ENCODE data around the gene SARNP.
"Not testable (repeated sequence)": the region's sequence is repeated elsewhere in the genome, so short reads cannot be mapped to it uniquely, and the experiment has no call there.

Gene SARNP

DNA sequence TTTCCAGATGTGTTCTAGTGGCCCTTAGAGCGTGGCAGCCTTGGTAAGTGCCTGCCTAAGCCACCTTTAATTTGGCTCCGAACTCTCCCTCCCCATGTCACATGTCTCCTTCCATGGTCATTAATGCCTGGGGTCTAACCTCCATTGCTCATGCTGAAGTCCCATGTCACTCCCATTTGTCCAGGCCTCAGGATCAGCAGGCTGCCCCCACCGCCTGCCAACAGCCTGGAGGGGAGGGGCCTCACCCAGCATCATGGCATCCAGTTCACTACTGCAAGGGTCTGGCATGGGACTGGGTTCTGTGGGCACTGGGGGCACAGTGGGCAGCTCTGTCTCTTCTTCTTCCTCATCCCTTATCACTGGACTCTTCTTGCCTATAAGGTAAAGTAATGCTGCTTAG lies 20.8 kb upstream of the SARNP start:
- no peak for DNase-seq

DNA sequence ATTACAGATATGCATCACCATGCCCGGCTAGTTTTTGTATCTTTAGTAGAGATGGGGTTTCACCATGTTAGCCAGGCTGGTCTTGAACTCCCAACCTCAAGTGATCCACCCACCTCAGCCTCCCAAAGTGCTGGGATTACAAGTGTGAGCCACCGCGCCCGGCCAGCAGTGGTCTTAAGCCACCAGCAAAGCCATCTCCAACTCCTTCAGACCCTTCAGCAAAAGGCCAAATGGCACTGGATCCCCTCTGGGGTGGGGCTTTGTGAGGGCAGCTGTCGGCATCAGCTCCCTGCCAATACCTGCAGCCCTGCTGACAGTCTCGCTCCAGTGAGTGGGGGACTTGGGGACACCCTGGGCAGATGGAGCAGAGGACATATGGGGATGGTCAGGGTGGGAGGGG lies 16.9 kb upstream of the SARNP start:
- DNase-seq: not testable (repeated sequence)

DNA sequence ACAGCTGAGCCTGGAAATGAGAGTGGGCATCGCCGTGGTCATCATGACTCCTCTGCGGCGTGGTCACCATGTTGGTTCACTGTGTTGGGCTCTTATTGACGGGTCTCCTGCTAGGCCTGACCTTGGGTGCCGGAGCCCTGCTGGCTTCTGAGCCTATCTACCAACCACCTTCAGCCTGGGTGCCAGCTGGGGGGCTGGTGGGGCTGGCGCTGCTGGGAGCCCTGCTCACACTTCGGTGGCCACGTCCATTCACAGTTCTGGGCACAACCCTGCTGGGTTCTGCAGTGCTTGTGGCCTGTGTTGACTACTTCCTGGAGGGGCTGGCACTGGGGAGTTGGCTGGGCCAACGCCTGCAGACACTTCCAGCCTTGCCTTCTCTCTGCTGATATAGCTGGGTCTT lies 15.5 kb upstream of the SARNP start:
- DNase-seq: no peak

DNA sequence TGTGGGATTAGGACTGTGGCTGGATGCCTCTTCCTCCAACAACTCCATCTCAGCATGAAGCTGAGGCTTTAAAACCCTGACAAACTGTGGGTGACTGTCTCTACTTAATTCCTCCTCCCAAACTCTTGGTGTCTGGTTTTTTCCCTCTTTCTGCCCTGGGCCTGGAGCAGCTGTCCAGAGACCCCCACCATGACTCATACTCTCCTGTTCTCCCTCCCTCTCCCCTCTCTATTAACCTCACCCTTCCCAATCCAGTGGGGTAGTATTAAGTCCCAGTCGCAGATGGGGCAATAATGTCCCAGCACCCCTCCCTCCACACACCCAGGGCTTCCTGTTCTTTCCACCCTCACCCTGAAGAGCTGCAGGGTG lies 13.9 kb upstream of the SARNP start:
- DNase-seq: no peak

DNA sequence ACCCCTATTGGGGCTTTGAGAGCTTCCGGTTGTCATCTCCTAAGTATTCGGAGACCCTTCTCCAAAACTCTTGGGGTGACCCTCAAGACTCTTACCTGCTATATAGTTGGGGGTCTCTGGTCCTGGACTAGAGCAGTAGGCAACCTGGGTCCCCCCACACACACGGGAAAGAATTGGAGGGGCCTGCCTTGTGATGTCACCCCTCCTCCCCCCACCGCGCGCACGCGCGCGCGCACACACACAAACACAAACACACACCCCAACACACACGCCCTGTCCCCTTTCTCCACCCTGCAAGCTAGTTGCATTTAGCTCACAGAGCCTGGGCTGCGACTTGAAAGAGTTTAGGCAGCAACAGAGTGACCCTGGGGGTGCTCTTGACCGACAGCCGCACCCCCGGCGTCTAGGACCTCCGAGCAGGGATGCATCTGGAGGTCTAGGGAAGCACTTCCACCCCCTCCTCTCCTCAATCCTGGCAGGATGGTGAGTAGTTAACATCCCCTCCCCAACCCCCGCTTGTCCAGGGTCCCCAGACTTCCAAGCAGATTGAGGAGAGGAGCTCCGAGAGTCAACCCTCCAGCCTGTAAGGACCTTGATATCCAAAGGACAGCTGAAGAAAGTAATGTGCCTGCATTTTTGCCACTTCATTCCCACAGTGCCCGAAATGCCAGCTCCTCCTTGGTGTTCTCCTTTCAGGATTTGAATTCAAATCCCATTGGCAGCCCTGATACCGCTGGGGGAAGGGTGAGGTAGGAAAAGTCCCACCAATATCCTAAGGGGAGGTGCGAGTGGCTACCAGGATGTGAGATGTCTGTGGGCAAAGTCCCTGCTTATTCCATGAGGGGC lies 13.3 kb upstream of the SARNP start:
- peak; percentile 54 for DNase-seq

DNA sequence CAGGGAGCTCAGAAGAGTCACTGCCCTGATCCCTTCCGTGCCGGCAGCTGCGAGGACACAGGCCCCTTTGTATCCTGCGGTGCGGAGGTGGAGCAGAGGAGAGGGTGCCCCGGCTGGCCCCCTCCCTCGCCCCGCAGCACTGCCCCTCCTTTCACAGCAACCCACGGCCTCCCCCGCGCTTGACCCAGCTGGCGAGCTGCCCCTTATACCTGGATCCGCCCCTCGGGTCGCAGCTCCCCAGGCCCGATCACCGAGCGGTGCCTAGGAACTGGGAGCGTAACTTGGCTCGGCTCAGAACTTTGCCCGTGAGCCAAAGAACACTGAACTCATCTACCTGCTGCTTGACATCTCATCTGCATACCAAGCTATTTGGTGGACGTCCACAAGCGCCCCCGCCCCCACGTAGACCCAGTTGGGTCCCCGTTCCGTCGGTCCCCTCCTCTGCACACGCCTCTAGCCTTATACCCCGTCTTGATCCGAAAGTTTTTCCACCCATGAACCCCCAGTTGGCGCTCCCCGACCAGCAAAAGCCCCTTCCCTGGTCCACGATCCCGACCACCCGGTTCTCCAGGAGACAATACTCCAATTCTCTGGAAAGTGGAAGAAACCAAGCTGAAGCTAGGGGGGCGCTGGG lies 12.6 kb upstream of the SARNP start:
- peak; percentile 36 for DNase-seq

DNA sequence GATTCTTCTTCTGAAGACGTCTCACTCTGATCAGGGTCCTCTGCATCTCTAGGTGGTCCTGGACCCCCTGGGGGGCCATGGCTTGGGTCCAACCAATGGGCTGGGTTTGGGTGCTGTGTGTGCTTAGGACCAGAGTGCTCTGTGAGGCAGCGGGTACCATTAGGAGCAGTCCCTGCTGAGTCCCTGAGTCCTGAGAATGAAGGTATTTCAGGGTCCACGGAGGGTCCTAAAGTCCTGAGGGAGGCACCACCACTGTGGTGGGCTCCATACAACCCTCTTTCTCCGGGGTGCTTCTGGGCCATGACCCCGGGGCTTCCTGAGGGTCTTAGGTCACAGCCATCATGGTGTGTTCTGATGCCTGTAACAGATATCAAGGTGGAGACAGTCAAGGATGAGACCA lies 10.8 kb upstream of the SARNP start:
- no peak for DNase-seq

DNA sequence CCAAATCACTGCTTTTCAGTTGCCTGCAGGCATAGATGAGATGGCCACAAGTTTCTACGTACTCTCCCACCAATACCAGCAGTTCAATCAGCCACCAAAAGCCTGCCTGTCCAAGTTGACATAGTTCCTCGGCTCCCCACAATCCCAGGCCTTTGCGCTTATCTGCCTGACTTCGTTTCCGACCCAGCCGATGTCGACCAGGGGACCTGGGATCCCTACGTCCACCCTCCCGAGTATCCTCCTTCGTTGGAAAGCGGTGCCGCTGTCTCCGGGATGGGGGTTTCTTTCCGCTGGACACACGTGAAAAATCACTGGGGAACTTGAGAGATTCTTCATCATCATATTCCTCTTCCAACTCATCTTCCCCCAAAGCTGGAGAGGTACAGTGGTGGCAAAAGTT lies 10.3 kb upstream of the SARNP start:
- no peak for DNase-seq

DNA sequence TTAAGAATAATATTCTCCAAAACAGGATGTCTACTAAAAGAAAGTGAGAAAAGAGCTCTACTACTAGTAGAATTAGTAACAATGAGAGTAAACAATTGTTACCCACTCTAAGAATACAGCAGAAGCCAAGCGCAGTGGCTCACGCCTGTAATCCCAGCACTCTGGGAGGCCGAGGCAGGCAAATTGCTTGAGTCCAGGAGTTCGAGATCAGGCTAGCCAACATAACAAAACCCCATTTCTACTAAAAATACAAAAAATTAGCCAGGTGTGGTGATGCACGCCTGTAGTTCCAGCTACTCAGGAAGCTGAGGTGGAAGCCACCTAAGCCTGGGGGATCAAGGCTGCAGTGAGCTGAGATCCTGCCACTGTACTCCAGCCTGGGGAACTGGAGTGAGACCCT lies 7.2 kb upstream of the SARNP start:
- DNase-seq: no peak

DNA sequence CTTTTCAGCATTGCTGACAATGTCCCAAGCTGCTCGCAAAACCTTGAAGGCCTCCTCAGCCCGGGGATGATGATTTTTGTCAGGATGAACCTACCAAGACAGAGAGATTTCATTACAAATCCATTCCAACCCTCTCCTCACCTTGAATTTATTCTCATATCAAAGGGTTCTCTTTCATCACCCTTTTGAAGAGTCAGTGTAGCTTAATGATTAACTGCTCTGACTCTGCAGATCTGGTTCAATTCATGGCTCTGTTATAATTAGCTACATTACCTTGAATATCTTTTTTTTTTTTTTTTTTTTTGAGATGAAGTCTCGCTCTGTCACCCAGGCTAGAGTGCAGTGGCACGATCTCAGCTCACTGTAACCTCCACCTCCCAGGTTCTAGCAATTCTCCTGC lies 5.9 kb upstream of the SARNP start:
- no peak for DNase-seq

DNA sequence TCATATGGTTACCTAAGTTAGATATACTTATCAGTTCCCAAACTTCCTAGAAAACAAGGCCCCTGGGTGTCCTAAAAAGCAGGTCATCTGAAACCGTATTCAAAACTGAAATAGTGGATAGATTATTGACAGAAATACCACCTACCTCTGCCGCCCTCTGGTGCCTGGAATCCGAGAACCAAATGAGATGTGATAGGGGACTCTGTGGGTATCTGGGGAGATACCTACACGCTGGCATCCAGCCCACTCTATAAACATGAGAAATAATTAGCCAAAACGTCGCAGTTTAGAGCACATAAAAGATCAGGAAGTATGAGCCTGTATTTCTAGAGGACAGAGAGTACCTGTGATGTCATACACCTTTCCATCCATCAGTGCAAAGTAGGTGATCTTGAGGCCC lies 4.7 kb upstream of the SARNP start:
- DNase-seq: no peak

DNA sequence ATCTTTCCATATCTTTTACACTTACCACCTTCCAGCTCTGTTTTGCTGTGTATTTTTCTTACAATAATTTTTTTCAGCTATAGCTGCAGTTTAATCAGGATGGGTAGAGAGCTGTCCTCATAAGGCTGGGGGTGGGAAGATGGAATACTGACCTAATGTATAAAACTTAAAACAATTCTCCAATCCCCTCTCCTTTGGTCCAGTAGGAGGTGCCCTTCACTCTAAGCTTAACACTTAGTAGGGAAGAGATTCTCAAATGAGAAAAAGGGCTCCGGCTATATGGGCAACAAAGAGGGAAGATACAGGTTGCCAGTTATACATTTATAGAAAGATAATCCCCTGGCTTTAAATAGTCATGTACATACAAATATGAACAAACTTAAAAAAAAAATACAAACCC lies 3.2 kb upstream of the SARNP start:
- DNase-seq: no peak

DNA sequence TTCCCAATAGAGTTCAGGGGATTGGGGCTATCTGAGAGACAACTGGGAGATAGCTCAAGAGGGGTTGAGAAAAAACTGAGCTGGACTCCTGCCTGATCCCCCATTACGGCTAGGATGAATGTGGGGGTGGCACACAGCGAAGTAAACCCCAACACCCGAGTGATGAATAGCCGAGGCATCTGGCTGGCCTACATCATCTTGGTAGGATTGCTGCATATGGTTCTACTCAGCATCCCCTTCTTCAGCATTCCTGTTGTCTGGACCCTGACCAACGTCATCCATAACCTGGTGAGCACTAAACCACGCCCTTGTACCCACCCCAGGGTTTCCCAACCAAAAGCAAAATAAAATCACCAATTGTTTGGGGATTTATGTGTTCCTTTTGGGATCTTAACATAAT lies 1.4 kb upstream of the SARNP start:
- DNase-seq: no peak

DNA sequence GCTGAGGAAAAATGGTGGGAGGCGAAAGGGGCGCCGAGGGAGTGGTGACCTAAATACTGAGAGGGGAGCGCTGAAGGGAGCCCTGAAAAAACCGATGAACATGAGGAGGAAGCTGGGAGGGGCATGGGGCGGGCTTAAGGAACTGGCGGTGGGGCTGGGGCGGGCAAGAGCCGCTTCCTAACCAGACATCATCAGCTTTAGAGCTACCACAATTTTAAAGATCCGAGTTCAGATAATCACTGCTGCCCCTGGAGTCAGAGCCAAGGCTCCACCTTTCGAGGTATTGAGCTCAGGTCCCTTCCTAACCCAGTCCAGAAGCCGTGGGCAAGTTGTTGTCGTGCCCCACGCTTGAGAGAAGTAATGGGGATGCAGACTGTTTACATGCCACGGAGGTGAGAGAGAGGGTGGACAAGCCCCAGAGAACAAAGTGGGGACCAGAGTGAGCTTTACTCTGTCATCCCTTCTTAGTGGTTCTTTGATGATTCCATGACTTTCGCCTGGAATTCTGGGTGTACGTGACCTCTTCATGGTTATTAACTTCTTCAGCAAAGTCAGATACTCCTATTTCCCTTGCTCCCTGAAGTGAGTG lies 710 bp upstream of the SARNP start:
- no peak for DNase-seq

DNA sequence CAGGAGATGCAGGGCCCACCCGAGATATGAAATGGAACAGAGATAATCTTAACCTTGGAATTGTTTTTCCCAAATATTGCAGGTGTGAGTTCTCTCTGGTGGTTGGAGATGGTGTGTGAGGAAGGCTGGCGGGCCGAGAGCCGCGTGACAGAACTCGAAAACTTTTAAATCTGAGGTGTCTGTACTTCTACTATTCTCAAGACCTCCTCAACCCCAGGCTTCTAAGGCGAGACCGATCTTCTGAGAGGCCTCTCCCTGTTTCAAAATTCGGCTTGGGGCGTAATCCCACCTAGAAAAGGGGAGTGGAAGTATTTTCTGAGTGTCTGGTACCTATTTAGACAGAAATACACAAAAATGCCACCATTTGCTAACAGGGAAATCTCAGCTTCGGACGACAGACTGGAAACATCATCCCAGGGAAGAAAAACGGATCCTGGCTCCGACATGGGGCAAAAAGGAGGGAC lies 611 bp downstream of the SARNP start:
- no peak for DNase-seq

DNA sequence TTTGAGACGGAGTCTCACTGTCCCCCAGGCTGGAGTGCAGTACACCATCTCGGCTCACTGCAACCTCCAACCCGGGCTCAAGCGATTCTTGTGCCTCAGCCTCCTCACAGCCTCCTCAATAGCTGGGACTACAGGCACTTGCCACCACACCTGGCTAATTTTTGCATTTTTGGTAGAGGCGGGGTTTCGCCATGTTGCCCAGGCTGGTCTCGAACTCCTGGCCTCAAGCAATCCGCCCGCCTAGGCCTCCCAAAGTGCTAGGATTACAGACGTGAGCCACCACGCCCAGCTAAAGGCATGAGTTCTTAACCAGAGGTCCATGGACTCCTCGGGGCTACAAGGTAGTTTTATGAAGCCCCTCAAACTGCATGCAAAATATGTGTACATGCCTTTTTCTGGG lies 2.1 kb downstream of the SARNP start:
- no peak for DNase-seq

DNA sequence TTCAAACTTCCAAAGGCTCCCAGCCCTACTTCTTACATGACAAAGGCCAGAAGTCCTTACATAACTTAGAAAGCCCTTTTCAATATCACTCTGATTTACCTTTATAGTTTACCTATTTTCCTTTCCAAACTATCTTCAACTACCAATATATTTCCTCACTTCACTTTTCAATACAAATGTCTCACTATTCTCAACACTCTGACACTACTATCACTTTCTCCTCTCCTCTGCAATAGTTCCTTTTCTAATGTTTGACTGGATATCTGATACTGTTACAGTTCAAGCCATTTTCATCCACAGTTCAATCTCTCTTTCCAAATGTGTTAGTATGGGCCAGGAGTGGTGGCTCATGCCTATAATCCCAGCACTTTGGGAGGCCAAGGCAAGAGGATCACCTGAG lies 3.3 kb downstream of the SARNP start:
- DNase-seq: no peak

DNA sequence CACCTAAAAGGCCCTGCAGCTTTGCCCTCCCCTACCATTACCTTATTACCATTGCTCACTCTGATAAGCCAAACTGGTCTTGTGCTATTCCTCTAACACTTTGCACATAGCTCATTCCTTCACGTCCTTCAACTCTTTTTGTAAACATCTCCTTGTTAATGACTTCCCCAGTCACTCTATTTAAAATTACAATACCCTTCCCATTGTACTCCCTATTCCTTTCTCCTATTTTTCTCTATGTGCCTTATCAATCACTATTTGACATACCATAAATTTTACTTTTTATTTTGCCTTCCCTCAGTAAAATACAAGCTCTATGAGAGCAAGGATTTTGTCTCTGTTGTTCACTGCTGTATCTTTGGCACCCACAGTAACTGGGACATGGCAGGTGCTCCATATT lies 5.4 kb downstream of the SARNP start:
- DNase-seq: no peak

DNA sequence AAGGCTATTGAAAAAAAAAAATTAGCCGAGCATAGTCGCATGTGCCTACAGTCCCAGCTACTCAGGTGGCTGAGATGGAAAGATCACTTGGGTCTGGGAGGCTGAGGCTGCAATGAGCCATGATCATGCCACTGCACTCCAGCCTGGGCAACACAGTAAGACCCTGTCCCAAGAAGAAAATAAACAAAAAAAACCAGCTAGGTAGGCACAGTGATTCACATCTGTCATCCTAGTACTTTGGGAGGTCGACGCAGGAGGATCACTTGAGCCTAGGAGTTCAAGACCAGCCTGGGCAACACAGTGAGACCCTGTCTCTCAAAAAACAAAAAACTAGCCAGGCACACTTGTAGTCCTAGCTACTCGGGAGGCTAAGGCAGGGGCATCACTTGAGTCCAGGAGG lies 8.2 kb downstream of the SARNP start:
- DNase-seq: no peak

DNA sequence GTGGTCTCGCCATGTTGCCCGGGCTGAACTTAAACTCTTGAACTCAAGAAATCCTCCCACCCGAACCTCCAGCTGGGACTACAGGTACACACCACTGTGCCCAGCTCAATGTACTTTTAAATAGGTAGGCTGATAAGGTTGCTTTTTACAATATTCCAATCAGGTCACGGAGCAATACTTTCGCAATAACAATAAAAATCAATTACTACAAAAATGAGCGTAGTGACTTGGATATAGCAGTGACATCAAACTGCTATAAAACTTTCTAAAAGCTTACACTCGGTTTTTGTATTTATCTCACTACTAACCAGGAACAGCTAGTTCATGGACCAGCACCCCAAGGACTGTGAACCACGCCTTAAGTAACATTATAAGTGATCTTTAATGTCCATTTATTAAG lies 10.5 kb downstream of the SARNP start:
- DNase-seq: no peak

DNA sequence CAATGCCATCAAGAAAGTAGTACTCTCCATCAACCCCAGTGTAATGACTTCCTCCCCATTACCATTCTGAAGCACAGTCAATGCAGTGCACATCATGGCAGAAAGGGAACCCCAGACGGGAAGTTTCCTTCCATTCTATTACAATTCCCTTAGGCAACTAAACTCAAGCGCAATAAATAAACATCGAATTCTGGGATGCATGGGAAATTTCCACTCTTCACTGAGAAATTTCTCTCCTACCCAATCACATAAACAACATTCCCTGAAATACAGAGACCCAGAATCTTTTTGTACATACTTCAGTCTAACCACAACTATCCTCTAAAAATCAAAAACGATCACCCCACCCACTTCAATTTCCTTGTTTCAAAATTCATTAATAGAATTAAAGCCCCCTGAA lies 20.0 kb downstream of the SARNP start:
- DNase-seq: no peak

DNA sequence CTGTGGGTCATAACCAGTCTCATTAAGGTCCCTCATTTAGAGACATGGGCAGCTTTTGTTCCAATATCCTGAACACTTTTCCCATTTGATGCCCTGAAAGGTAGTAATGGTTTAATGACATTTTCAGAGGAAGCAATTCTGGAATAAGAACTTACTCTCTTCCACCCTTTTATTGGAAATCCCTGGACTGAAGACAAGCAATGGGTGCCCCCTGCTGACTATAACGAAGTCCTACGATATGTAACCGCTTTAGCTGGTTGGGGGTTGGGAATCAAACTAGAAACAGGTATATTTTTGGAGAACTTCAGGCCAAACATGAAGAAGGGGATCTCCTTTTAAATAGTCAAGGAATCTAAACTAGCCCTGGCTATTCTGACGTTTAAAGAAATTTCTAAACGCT lies 20.5 kb downstream of the SARNP start:
- DNase-seq: no peak

DNA sequence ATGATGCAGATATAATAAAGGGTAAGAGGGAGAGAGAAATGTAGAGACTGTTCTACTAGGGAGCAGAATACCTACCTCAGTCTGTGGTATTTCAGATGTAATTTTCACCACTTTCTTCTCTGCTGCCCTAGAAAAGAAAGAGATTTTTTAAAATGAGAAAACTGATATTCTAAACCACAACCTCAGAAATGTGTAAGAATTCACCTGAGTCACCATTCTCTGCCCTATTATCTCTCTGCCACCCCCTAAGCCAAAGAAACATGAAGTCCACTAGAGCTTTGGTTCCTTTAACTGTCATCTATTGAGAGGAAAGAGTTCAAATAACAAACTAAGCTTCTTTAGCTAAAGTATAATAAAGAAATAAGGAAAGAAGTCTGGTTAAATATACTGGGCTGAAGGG lies 21.6 kb downstream of the SARNP start:
- DNase-seq: no peak

DNA sequence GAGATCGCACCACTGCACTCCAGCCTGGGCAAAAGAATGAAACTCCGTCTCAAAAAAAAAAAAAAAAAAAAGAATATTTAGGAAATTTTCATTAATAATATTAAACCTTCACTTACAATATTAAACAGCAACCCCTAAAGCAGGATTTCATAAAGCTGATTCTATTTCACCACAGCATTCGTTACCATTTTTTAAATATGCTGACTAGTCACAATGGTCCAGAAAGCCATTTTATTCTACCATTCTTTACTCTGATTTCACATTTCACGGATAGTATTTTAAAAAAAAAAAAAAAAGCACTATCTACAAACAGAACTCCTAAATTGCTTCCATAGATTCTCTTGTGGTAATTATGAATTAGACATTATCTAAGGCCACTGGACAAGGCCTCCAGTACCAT lies 27.6 kb downstream of the SARNP start:
- DNase-seq: no peak

DNA sequence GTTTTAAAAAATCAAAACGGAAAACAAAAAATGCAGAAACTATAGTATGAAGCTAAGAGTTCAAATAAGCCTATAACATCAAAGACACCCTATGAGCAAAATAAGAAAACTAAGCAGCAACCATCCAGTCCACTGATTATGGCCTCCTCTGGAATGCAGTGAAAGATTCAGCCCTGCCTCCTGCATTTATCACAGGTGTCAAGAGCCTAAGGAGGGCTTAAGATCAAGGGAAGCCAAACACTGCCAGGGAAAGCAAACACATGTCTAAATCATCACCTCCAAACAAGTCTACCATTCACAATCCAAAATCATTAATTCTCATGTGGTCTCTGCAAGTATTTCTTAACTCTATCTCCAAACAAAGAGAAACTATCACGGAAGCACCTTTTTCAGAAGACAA lies 28.4 kb downstream of the SARNP start:
- no peak for DNase-seq

Measured in stimulated activated CD4-positive, alpha-beta T cell treated with anti-CD3 and anti-CD28 coated beads, Interleukin-4, amount 100 ng/mL, for 1 hour (primary cell).